NCI-H748 (cell line): Measurements from ENCODE around the gene ZNF385B.
A peak's percentile ranks its signal among the peaks of the same experiment; 100 is the strongest.

Source experiments
- DNase-seq: peaks from one replicate; lab custom pipeline; 2025; ENCODE audit not compliant: unreplicated experiment; lab: John Stamatoyannopoulos, UW

The ZNF385B gene

DNA sequence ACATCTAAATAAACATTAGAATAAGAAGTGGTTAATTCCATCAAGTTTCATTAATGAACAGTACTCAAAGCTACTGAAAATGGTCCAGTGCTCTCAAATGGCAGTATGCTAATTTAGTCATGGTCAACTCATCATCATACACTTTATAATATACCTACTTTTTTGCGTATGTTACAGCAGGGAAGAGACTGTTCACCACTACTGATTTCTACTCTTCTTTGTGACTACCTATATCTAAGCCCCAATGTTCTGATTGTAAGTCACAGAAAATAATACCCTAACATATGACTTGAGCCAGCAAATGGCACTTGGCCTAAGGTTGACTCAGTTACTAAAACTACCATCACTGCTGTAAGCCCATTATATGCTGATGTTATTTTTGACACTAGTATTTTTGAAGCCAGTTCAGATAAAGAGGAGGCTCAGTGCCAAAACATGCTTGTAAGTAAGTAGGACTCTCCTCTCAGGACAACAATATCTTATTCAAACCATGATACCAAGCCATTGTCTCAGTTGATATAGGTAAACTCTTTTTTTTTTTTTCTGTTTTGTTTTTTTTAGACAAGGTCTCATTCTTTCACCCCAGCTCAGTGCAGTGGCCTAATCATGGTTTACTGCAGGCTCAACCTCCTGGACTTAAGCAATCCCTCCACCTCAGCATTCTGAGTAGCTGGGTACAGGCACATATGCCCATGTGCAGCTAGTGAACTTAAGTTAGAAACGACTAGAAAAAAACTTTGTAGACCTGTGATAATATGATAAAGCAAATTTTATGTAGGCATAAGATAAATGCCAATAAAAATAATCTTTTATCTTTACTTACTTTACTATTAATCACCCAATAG, 266.9 kb downstream of the ZNF385B start:
- no peak for DNase-seq

DNA sequence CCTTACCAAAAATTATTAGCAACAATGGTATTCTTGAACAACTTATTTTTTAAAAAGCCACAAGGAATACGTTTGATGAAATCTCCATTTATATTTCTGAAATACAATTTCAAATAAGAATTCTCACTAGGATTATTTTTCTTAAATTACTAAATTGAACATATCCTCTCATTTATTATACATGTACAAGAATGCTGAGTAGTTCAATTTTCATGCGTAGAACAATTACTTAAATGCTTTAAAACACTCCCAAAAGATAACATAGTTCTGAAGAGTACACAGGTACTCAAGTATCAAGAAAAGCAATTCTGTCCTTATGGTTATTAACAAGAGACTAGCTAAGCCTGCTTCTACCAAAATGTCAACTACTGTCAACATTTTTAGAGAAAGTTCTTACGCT, 268.1 kb downstream of the ZNF385B start:
- DNase-seq, result no peak

DNA sequence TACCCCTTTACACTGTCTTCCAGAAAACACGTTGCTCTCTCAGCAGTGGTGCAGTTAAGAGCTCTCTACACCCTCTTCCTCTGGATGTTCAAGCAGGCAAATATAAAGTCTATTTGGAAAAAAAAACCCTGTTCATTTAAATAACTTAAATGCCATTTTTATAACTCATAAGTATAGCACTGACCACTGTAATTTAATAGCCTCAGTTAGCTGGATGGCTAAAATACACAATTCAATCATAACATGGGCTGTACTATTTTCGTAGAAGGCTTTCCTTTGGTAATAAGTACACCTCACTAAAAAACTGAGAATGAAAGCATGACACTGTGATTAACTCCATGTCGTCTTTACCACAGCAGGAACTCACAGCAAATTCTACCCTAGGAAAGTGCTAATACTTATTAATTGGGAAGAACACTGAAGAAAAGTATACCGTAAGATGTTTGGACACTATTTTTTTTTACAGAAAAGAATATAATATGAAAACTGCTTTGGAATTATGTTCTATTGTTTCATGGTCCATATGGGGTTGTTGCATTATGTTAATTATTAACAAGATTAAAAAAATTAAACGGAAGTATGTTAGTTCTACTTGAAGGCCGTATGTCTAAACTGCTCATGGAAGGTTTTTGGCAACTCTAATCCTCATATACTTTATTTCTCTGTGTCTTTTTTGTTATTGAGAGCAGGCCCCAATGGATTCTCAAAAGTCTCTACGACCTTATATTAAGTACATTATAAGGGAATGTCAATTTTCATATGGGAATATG, 269.1 kb downstream of the ZNF385B start:
- no peak for DNase-seq

GRCh38 chr2:179591690-179592089, 269.7 kb downstream of the ZNF385B start:
- DNase-seq, result no peak

- DNase-seq, result no peak
These were observed 272.8 kb downstream of the ZNF385B start for GRCh38 chr2:179588486-179589145.

DNA sequence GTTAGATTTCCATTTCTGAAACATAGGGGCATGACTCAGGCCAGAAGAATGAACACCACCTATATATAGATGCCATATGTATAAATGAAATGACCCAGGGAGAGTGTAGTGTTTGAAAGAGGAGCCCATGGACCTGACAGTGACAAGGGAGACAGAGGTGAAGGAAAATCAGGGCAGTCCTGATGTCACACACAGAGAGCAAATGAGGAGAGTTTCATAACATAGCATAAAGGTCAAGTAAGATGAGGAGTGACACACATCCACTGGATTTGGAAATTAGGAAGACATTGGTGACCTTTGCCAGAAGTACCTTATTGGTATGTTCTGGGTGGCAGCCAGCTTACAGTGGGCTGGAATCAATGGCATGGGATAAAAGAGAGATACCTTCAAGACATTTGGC, 276.7 kb downstream of the ZNF385B start:
- no peak for DNase-seq

DNA sequence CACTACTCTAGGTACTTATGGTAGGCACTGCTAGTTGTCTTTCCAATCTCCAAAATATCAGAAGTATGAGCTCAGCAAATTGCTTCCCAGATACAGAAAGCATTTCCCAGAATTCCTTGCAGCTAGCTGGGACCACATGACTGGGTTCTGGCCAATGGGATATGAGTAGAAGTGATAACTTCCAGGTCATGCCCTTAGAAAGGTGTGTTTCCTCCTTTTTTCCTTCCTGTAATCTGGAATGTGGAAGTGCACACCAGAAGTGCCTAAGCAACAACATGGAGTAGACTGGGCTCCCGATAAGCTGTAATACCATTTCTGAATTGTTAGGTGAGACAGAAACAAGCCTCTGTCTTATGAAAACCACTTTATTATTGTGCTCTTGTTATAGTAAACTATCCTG, 279.8 kb downstream of the ZNF385B start:
- DNase-seq, result no peak

GRCh38 chr2:179580378-179581146, 280.9 kb downstream of the ZNF385B start:
- no peak for DNase-seq

- DNase-seq, result no peak
These were observed 281.6 kb downstream of the ZNF385B start for GRCh38 chr2:179579800-179580199.

DNA sequence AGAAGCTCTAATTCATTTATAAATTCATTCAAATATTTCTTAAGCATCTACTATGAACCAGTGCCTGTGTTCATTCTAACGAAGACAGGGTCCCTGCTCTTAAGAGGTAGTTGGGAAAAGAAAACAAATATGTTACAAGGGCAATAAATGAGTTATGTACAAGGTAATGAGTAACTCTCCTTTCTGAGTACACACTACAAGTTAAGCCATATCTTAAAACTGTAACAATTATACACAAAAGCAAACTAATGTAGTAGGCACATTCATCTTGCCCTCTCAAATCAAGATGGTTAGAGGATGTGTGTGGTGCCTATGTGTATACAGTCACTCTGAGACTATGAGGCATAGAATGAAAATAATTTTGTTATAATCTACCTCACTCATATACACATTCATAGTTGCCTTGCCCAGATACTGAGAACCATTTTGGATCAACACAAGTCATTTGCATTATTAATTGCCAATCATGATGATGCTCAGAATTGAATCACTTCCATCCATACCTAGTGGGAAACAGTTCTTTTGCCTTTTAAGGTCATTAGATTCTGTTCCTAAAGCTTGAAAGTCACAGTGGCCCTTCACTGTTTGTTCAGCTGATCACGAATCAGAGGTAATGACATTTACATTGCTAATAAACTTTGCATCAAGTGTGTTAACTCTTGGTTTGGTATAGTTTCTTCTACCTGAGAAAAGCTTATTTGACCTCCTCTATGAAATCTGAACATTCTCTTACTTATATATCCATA, 283.1 kb downstream of the ZNF385B start:
- no peak for DNase-seq

DNA sequence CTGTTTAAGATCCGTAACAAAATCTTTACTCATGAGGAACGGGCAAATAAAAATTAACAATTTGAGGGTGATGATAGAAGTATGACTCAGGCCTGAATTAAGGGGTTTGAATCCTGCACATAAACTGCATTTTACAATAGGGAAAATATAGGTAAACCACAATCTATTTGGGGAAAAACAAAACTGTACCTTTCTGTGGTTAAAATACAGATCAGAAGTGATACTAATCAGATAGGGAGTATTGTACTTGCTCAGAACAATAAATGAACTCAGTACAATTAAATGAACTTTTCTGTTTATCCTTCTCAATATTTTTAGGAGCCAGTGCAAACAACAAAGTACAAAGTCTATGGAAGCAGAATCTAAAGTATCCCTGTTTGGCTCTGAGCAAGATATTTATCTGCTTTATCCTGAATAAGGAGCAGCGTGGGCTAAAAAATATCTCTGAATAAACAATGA, 287.3 kb downstream of the ZNF385B start:
- no peak for DNase-seq

DNA sequence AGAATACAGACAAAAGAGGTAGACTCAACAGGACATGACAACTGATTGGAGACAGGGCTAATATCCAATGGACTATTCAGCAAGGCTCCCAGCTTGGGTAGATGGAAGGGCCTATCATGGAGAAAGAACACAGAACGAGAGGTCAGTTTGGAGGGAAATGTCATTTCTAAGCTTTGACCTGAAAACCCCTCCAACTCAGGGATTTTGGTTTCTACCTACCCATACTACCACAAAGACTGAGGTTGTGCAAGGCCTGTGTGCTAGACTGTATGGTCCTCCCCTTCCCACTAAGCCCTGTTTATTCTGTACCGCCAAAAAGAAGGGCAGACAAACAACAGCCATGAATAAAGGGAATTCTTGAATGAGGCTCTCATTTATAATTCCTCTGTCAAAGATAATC, 288.9 kb downstream of the ZNF385B start:
- DNase-seq, result no peak

- DNase-seq, result no peak
These were observed 289.7 kb downstream of the ZNF385B start for GRCh38 chr2:179571721-179572120.

DNA sequence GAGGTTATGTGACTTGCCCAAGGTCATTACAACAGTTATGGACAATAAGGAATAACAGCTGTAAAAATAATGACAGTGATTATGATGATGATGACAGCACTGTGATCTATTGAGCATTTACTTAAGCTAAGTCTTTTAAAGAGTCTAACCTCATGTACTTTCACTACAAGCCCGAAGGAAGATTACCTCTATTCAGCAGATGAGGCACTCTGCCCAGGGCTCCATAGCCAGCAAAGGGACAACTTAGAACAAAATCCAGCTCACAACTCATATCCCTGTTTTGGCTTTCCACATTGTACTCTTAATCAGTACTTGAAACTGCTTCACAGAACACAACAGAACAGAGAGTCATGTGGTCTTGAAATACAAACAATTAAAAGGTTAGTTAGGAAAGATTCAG, 290.2 kb downstream of the ZNF385B start:
- DNase-seq, result no peak

- DNase-seq, result no peak
These were observed 291.6 kb downstream of the ZNF385B start for GRCh38 chr2:179569831-179570233.

DNA sequence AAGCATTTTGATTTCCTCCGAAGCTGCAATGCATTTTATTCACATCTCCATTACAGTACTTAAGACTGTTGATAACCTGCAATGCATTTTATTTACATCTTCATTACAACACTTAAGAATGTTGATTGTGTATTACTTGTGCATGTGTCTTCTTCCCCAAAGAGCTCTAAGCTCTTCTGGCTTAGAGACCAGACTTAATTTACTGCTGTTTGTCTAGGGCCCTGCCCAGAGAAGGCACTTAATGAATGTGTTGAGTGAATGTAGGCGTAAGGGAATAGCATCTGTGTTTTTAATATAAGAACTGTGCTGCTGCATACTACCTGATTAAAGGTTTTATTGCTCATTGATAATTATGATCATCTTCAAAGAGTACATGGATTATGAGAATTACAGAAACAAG, 295.6 kb downstream of the ZNF385B start:
- no peak for DNase-seq

- peak; percentile 96 for DNase-seq
These were observed 299.0 kb downstream of the ZNF385B start for GRCh38 chr2:179562330-179562885.

GRCh38 chr2:179561702-179562101, 299.7 kb downstream of the ZNF385B start:
- DNase-seq, result peak; percentile 33

GRCh38 chr2:179560257-179560735, 301.1 kb downstream of the ZNF385B start:
- DNase-seq, result no peak
